Brain pericyte (primary cell): ENCODE results near the gene PARVG.

Source experiments
- DNase-seq: peaks from one replicate; pipeline ENCODE4 v3.0.0-alpha.2; 2012; ENCODE audit warnings: low read depth, low spot score

The PARVG gene

DNA sequence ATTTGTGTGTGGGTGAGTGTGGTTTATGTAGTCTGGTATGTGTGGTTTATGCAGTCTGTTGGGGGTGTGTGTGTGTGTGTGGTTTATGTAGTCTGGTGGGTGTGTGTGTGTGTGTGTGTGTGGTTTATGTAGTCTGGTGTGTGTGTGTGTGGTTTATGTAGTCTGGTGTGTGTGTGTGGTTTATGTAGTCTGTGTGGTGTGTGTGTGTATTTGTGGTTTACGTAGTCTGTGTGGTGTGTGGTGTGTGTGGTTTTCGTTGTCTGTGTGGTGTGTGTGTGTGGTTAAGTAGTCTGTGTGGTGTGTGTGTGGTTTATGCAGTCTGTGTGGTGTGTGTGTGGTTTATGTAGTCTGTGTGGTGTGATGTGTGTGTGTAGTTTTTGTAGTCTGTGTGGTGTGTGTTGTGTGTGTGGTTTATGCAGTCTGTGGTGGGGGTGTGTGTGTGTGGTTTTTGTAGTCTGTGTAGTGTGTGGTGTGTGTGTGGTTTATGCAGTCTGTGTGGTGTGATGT lies 26.2 kb upstream of the PARVG start:
- DNase-seq: no peak

DNA sequence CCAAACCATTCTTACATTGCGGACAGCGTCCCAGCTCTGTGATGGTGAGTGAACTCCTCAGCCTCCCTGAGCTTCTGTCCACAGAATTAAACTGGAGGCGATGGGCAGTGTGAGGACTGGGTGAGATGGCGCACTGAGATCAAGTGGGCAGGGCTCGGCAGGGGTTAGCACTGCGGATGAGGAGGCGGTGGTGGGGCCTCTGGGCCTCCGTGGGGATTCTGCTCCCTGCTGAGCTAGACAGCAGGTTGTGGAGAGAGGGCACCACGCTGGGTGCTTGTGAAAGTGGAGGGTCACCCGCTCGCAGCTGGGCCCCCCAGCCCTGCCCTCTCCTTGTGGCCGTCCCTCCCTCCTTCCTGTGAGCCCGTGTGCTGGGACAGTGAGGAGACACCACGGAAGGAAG lies 25.6 kb upstream of the PARVG start:
- DNase-seq: no peak

DNA sequence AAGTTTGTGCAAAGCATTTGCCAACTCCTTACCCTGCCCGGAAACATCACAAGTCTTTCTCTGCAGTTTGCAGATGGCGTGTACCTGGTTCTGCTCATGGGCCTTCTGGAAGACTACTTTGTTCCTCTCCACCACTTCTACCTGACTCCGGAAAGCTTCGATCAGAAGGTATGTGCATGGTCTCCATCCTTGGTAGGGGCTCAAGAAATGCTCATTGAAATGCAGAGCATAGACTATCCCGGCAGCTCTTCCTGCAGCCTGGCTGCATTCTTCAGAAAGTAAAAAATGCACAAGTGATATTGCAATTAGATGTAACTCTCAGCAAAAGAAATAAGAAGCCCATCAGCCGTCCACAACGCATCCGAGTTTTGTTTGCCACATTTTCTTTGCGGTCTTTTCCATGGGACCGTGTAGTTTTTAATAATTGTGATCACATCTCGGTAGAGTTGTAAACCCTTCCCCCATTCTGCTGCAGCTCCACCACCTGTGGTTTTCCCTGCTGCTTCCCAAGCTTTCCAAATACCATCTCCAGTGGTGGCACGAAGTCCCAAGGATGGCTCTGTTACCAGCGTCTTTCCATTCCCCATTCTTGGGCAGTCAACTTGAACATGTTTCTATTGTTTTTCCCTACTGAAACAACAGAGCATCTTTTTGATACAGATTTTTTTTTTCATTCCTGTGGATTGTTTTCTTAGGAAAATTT lies 22.7 kb upstream of the PARVG start:
- DNase-seq: no peak

DNA sequence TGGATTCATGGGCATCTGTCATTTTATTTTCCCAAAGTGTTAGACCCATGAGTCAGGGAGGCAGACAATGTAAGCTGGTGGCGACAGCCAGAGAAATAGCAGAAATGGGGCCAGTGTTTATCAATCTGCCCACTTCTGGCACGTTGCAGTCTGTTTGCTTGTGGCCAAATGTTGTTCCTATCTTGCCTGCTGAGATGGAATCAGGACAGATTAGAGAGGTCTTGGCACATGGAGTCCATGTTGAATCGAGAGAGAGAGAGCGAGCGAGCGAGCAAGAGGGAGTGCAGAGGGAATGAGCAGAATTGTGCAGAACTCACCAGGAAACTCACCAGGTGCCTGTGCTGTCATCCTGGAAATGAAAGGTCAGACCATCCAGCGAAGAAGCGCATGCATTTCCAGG lies 21.9 kb upstream of the PARVG start:
- no peak for DNase-seq

DNA sequence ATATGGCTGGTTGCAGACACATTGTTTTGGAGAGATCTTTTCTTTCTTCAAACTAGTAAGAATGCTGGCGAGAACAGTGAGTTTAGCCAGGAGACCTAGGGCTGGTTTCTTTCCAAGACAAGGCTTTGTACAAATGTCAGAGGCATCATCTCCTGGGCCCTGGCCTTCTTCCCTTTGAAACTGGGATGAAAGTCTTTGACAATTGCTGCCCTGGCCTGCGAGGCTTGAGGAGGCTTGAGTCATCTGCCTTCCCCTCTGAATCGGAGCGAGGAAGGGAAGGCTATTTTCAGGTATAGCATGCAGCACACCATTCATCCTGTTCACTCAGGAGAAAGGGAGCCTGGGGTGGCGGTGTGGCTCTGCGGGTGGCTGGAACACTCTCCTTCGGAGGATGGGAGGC lies 21.5 kb upstream of the PARVG start:
- no peak for DNase-seq

DNA sequence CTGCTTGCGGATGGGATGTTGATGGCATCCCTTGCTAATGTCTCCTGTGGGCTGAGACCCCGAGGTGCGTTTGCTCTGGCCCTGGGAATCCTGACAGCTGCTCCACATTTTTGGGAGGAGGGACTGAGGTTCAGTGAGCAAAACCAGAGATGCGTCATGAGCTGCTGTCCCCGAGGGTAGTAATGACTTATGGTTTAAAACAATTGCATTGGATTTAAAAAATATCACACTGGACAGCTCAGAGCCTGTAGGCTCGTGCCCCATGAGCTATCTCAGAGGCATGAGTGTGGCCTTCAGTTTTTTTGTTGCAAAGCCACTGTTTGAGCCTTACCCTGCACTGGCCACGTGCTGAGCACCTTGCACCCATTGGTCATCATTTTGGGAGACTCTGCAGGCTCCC lies 20.9 kb upstream of the PARVG start:
- no peak for DNase-seq

DNA sequence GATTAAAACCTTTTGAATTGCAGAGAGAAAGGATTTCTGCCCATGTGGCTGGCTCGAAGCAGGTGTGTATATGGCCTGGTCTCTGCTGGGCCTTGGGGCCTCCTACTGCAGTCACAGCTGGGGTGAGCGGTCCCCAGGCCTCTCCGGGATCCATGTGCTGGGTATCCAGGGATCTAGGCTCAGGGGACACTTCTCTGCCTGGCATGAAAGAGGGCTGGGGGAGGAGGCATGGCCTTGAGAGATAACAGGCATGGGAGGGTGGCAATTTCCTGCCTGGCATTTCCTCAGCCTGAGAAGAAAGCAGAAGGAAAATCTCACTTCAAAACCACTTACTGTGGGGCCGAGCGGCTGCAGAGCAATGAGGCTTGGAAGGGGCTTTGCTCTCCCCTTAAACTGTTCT lies 20.3 kb upstream of the PARVG start:
- DNase-seq: no peak

DNA sequence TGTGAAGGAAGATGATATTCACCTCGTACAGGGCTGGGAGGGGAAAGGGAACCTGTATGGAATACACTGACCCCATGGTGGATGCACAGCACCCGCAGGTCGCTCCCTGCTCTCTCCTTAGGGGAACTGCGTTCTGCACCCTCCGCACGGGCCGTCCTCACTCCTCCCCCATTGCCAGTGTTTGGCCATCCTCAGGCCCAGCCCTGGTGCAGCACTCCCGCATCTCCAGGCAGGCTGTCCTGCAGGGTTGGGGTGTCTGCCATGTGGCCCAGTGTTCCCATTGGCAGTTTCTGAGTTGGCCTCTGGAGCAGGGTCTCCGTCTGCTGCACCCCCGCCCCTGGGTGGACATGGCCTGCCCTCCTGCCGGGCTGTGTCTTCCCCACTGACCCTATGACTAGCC lies 19.1 kb upstream of the PARVG start:
- DNase-seq: no peak

DNA sequence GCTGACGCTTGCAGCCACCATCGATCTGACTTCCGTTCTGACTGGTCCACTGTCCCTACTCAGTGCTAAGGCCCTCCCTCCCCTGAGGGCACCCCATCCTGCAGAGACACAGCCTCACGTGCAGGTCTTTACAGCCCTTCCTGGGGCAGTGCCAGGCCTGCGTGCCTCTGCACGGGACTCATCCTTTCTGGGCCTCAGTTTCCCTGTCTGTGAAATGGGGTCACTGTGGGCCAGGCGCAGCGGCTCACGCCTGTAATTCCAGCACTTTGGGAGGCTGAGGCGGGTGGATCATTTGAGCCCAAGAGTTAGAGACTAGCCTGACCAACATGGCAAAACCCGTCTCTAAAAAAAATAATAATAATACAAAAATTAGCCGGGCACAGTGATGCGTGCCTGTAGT lies 17.8 kb upstream of the PARVG start:
- DNase-seq: no peak

DNA sequence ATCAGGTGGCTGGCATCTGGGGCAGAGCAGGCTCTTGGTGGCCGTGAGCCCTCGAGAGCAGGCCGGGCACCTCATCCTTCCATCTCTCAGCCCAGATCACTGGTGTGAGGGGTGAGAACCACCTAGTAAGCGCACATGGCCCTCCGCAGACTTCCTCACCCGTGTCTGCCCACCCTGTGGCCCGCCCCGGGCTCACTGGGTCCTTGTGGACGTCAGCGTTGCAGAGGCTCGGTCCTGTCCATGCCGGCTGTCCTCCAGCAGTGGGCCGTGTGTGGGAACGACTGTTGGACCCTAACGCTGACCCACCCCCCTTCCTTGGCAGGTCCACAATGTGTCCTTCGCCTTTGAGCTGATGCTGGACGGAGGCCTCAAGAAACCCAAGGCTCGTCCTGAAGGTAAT lies 17.2 kb upstream of the PARVG start:
- no peak for DNase-seq

DNA sequence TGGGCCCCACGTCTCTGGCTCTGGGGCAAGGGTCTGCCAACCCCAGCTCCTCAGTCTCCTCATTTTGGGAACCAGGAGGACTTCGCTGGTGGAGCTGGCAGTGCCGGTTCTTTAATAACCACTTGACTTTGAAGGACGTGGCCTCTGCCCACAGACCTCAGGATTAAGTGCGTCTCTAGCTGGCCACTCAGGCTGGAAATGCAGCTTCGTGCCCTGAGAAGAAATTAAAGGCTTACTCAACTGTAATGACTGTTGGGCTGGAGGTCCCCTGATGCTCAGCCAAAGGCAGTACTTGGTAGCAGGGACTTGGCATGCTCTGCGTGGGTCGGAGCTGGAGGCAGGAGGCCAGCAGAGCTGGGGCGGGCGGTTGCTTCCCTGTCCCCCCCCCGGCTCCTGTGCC lies 16.7 kb upstream of the PARVG start:
- DNase-seq: no peak

DNA sequence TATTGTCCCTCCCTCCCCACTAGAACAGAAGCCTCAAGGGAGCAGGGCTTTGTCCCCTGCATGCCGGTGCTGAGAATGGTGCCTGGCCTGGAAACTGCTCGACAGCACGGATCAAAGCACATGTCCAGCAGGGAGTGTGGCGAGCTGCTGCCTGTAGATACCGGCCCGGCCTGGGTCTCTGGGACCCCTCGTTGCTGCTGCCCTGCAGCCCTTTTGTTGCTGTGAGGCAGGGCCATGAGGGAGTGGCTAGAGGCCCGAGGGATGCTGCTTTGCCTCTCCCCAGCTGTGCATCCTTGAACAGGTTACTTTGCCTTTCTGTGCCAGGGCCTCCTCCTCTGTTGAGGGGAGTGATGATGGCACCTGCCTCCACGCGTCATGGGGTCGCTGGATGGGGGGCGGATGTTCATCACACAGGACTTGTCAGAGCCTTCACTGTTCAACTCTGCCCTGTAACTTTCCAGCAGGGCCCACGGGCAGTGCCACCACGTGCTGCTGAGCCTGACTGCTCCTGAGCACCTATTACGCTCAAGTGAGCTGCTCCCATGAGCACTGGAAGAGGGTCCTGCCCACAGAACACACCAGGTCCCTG lies 15.3 kb upstream of the PARVG start:
- DNase-seq: no peak

DNA sequence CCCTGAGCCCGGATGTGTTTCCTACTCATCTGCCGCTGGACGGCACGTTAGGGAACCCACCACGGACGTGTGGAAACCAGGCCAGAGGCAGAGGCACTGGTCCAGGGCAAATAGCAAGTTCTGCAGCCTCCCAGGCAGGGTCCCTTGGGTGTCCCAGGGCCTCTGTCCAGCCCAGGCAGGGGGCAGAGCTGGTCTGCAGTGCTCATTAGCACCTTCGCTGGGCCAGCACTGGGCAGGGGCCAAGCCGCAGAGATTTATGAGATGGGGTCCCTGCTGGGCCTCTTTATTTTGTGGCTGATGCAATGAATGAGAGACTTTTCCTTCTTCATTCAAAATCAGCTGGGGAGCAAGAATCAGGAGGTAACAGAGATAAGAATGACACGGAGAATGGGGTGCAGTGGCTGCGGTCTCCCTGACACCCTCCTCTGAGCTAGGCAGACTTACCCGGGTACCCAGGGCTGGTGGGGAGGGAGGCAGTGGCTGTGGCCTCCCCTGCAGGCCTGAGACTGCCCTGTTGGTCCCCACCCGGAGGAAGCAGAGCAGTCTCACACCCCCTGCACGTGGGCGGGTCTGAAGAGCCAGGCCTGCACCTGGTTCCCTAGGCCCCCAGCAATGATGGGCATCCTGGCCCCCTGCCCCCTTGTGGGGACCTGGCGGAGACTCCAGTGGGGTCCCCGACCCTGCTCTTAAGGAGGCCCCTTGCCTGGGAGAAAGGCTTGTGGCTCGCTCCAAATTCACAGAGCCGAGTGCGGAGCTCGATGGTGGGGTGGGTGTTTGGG lies 14.0 kb upstream of the PARVG start:
- DNase-seq: no peak

DNA sequence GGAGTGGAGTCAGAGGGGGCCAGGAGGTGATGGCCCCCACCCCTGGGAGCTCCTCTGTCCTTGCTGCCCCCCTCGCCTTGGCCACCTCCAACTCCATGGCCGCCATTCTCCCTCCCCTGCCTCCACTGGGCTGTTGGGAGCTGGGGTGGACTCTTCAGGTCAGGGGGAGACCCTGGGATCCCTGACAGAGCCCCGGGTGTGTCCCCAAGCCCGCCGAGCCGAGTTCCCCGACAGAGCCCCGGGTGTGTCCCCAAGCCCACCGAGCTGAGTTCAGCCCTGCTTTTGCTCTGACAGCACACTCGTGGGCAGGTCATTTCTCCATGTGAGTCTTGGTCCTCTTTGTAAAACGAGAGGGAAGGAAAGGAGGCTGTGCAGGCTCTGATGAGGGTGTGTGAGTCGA lies 13.2 kb upstream of the PARVG start:
- no peak for DNase-seq

DNA sequence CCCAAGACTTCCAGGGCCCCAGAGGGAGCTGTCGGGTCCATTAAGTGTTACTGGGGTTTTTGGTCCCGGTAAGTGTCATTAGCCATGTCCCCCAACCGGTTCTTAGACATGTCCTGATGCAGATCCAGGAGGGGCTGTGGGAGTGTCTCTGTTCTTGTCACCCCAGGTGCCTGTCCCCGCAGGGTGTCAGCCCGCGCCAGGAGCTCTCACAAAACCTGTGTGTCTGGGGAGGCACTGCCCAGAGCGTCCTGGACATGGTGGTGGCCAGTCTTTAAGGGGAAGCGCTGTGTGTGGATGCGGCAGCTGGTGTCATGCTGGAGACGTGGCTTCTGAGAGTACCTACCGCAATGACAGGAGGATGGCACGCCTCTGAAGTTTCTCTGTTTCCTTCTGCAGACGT lies 12.5 kb upstream of the PARVG start:
- DNase-seq: no peak

DNA sequence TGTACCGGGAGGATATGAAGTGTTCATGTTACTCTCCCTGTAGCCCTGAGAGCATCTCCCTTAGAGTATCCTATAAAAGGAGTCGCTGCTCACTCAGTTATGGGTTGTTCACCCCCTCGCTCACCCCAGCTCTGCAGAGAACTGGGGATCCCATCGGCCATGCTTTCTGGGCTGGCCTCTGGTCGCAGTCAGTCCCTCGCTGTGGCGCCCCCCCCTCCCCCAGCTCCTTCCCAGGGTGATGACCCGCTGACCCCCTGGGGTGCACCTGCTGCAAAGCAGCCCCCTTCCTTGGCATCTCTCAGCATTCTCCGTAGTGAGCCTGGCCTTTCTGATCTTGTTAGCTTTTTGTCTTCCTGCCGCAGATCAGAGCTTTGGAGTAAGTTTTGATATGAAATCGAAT lies 10.3 kb upstream of the PARVG start:
- no peak for DNase-seq

DNA sequence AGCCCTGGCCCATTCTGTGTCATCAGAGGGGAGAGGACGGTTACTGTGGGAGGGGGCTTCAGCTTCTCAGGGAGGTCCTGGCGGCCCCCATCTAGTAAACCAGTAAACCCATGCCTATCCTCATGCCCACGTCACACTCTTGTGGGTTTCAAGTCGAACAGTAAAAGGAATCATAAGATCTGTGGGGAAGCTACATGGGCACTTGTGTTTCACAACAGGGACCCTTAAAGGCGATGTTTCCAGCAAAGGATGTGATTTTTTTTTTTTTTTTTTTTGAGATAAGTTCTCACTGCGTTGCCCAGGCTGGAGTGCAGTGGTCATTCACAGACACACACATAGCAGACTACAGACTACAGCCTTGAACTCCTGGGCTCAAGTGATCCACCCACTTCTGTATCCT lies 9.2 kb upstream of the PARVG start:
- DNase-seq: no peak

DNA sequence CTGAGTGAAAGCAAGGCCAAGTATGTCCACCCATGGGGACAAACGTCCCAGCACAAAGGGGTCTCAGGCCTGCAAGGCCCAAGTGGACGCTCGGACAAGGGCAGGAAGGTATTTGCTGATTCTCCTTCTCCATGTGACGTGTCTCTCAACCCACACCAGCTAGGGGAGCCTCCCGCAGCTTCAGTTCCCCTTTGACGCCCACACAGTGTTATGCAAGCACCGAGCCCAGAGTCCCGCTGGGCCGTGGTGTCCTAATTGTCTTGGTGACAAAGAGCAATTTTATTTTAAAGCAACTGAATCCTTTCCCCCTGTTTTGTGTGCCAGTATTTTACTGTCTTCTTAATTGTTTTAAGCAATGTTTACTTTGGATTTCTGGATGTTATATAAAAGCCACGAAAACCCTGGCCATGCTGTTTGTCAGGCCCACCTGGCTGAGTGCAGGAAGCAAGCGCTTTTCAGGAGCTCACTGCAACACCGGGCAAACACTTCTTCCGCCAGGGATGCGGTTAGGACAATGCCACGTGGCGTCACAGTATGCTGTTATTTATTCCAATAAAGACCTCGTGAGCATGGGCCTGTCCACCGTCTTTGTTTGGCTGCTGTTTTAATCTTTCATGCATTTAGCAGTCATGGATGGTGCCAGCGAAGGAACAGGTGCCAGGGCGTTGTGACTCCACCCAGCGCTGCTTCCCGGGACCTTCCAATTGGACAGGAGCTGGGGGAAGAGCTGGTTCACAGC lies 8.2 kb upstream of the PARVG start:
- DNase-seq: no peak

DNA sequence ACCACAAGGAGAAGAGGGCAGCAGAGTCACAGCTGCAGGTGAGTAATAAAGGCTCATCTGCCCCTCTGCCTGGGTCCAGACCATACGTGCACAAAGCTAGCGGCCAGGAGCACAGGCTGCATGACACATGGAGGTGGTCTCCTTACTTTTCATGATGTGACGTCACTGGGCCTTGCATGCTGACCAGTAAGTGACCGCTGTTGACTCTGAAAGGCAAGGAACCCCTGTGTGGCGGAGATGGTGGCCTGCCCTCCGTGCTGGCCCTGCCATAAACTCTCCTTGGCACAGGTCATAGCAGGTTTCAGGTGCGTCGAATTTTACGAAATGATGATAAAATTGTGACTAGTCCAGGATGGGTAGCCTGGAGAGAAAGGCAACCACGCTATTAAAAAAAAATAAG lies 7.6 kb upstream of the PARVG start:
- no peak for DNase-seq

DNA sequence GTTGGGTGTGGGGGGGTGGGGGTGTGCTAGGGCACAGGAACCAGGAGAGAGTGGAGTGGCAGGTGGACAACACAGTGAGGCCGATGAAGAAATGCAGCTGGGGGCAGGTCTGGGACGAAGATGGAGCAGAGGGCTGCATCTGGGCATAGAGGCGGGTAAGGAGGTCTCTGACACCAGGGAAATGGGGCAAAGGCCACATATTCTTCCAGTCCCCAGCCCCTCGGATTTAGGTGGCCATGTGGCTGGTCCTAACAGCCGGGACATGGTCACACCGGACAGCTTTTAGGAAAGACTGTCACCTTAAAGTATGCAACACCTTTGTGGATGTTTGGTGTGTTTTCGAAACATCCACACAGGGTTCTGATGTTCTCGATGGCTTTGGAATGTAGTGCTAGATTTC lies 5.0 kb upstream of the PARVG start:
- DNase-seq: no peak

DNA sequence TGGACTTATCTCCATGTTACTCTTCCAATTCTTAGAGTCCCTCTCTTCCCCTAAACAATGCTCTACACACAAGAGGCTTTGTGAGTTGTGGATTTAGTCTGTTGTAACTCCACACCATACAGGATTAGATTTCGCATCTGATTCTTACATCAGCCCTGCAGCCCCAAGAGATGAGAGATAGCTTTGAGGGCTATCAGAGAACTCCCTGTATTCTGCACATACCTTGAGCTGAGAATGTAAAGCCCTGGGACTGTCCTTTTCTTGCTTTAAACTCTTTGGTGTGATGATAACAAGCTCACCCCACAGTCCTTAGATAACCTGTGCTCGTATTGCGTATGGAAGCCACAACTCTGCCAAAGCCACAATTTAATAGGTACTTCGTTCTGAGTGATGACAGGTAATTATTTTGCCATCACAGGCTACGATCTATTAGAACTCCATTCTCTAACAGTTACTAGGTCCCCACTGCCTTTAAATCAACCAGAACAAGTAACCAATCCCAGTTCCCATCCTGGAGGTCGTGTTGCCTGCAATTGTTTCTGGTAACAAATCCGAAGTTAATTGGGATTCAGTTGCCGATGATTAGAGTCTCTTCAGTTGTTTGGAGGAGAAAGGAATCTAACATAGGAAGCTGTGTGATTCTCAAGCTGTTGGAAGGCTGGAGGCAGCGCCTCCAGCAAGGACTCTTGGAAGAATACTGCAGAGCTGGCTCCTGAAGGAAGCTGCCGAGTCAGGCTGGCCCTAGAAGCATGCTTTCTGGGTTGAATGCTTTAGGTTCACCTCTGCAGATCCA lies 1.3 kb upstream of the PARVG start:
- DNase-seq: no peak
